Occipital lobe (tissue), 2 donors: ENCODE data around the gene SOAT2. TPM values are rescaled to one million over a fixed set of nuclear protein-coding genes. Genes with fewer than 3 reads are reported as not detected.

Experiments used
- DNase-seq: peaks from one replicate; lab custom pipeline; 2025; lab: John Stamatoyannopoulos, UW
- total RNA-seq: library from RNA; depleted of rRNA; stranded (reverse); fragments of >200 nt; gene quantifications from one replicate; pipeline ENCODE4 v1.2.3, GENCODE V29; 2014

The SOAT2 gene
- total RNA-seq, 1 donor from 2014 or later: not detected

DNA sequence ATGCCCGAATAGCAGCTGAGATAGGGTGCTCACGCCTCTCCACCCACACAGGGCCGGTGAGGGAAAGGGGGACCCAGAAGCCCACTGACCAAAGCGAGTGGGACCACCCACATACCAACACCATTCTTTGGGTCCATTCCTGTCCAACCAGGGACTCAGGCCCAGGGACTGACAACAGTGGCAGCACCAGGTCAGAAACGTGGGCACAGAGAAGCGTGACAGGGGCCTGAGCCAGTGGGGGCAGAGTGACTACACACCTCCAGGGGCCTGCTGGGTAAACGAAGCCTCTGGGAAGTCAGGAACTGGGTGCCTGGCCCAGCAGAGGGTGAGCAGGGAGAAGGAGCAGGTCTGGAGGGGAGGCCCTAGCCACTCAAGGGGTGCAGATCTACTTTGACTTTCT, 37.8 kb upstream of the SOAT2 start:
- DNase-seq: no peak

- no peak for DNase-seq
These were observed 37.0 kb upstream of the SOAT2 start for GRCh38 chr12:53065975-53066931.

DNA sequence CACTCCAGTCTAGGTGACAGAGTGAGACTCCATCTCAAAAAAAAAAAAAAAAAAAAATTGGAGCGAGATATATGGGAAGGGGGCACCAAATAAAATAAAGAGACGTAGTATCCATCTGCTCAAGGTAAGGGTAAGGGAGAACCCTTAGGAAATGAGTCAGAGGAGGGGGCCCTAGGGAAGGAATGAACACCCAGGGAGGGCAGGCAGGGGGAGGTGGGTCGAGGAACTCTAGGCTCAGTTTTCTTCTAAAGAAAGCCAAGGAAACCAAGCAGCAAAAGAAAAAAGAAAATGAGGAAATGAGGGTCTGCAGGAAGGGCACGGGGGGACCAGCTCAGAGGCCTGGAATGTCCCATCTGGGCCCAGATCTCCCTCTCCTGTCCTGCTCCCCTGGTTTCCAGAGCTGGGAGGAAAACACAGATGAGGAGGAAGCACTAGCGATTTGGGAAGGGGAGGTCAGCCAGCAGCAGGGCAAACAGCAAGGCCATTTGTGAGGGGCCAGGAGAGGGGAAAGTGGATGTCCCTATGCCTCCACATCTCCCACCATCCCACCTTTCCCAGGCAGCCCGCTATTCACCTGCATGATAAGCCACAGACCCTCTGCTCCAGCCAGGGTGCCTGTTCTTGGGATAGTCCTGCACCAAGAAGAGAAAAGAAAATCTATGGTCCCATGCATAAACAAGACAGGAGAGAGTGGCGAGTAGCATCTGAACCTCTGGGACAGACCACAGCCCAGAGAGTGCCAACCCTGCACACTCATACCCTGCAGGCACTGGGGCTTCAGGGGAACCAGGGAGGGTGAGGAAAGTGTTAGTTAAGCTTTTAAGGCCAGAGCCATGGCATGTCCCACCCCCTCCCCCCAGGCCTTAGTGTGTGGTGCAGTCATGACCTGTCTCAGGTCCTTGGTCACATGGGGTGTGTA, 36.0 kb upstream of the SOAT2 start:
- no peak for DNase-seq

- DNase-seq: no peak
These were observed 35.1 kb upstream of the SOAT2 start for GRCh38 chr12:53067993-53068770.

DNA sequence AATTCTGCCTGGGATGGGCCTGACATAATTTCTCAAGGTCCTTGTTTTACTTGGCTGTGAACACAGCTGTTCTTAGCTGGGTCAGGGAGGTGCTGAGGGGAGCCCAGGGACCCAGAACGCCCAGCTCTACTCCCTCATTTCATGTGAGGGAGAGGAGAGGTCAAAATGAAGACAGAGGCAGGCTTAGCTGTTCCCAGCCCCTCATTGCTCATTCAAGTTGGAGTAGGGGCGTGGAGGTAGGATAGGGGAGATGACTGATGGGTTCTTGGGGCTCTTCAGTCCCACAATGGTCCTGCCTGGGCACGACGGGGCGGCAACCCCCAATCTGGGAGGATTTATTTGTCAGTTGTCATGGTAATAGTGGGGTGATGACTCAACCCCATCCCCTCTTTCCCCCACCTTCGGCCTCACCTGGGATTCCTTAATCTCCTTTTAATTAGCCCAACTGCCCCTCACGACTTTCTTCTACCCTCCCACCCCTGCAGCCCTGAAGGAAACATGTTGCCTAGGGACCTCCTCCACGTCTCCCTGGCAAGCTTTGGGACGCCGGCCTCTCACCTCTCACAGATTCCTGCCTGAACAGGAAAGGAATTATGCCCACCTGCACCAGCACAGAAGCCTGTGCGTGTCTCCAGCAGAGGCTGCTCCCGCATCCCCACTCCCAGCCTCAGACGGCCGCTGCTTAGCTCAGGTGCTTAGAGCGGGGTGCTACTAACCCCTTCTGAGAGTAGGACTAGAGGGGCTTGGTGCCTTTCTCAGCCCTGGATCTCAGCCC, 34.3 kb upstream of the SOAT2 start:
- DNase-seq: no peak

GRCh38 chr12:53069621-53070410, 33.5 kb upstream of the SOAT2 start:
- no peak for DNase-seq

- DNase-seq: no peak
These were observed 32.3 kb upstream of the SOAT2 start for GRCh38 chr12:53070877-53071492.

DNA sequence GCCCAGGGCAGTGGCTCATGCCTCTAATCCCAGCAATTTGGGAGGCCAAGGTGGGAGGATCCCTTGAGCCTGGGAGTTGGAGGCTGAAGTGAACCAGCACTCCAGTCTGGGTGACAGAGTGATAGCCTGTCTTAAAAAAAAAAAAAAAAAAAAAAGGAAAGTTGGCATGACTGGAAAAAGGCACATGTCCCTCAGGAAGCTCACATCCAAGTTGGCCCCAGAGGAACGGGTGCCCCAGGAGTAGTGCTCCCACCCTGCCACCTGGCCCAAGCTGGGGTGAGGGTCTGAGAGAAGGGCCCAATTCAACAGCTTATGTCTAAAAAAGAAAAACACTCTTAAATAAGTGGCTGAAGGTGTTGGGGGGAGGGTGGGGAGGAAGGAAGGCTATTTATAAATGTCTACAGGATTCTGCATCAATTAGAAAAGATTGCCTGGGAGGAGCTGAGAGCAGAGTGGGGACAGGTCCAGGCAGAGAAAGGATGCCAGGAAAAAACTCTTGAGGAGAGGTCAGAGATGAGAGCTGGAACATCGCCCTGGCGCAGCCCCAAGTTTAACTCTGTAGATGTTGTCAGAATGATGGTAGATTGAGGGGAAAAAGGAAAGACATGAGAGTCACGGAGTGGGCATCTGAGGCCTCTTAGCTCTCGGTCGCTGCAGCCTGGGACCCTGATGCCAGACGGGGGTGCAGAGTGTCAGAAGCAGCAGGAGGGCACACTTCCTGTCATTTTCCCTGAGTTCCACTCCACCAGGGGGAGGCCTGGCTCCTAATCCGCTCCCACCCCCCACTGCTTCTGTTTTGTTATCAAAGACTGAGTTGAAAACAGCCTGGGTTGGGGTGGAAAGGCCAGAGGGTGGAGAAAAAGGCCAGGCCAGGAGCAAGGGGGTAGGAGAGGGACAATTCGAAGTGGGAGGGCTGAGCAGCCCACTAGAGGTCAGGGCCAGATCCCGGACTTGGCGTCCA, 31.4 kb upstream of the SOAT2 start:
- DNase-seq: no peak

DNA sequence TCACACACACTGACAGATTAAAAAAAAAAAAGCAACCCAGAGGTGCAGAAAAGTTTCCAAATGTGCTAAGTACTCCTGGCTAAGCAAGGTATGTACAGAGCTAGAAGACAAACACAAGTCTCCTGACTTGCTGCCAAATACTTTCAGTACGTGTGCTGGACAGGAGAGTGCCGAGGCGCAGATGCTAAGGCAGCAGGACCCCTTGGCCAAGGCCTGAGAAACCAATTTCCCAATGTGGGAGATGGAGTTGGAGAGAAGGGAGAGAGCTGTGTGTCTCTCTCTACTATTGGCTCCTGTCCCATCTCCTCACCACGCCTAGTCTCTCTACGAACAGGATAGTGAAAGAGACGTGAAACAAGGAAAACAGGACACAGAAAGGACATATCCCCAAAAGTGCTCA, 29.4 kb upstream of the SOAT2 start:
- no peak for DNase-seq

DNA sequence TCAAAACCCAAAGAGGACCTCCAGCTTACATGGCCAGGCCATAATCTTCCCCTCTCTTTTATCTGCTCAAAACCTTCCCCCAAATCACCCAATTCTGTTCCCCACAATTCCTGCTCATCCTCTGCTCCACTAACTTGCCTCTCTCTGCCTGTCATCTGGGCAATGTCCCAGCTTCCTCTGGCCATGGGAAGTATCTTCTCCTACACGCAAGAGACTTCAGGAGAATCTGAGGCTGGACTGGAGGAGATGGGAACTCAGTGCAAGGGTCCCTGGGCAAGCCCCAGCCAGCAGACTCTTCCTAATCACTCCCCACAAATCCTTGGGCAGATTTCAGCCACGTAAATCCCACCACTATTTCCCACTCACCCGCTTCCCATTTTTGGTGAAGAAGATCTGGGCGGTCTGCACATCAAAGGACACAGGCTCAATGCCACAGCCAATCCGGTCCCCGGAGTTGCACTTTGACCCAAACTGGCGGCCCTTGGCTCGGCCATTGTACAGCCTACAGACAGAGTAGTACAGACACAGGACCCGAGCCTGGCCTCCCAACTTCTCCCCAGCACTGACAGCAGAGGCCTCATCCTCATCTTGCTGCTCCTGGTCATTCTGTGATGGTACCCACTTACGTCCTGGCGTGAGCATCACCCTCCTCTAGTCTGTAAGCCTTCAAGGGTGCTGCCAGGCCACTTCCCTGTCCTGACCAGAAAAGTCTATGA, 28.8 kb upstream of the SOAT2 start:
- no peak for DNase-seq

DNA sequence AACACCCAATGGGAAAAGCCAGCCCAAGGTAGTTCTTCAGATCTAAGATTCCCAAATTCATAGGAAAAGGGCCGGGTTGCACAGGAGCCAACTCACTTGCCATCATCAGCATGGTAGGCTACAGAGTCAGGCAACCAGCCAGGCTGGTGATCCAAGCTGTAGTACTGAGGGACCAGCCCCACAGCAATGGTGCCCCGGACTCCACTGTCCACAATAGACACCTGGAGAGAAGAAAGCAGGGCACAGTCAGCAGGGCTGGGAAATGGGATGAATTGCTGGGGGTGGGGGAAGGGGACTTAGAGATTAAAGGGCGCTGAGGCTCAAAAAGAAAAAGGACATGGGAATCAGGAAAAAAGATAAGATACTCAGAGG, 28.3 kb upstream of the SOAT2 start:
- DNase-seq: no peak

DNA sequence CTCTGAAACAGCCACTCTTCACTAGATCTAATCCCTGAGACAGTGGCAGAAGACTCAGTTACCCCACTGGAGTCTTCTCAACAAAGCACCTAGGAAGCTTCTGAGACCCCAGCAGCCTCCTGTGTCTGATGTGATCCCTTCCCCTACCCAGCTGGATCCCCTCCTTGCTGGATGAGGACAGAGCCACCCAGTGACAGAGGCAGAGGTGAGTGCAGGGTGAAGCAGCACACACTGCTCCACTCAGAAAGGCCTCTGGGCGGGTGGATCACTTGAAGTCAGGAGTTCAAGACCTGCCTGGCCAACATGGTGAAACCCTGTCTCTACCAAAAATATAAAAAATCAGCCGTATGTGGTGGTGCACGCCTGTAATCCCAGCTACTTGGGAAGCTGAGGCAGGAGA, 26.8 kb upstream of the SOAT2 start:
- no peak for DNase-seq

DNA sequence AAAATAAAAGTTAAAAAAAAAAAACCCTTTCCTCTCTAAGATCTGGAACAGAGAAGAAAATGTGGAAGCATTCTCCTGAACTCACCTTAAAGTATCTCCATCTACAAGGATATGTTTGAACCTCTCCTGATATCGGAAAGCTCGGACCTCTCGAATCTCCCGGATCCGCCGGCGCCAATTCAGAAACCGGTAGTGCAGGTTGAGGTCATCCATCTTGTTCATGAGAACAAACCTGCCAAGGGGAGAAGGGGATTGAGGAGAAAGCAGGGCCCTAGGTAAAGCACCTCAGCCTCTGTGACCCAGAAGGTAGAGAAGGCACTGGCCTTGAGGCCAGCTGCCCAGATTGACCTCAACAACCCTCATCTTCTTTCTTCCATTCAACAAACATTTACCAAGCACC, 26.3 kb upstream of the SOAT2 start:
- no peak for DNase-seq

GRCh38 chr12:53078425-53079225, 24.7 kb upstream of the SOAT2 start:
- DNase-seq: no peak

GRCh38 chr12:53079226-53080117, 23.8 kb upstream of the SOAT2 start, which contains the start of gene SPRYD3:
TSS of gene SPRYD3 (minus strand) at chr12:53079390. CDS start at chr12:53079333, 57 bp downstream.
- DNase-seq: peak; percentile 98
